Measurements from ENCODE around the gene MBD3L4. TPM values are rescaled to one million over a fixed set of nuclear protein-coding genes. Genes with fewer than 3 reads are reported as not detected.
"Not testable (repeated sequence)": the region's sequence is repeated elsewhere in the genome, so short reads cannot be mapped to it uniquely, and the experiment has no call there.

The MBD3L4 gene
- total RNA-seq, 3 donors from 2014 or later: not detected

GRCh38 chr19:7072541-7072940 lies 32.6 kb upstream of the MBD3L4 start:
- DNase-seq: no peak
- intact Hi-C loops (cut with DNase I, micrococcal nuclease): no loop called here
- Histone ChIP-seq H3K9me3 (peaks cover 20% of the 10 kb centered on the region), H3K4me3 (no peak overlapping the region), H3K36me3 (ENCODE audit: low read depth) (peaks cover 23% of the 10 kb centered on the region), H3K4me1 (ENCODE audit: low read depth) (peaks cover 5% of the 10 kb centered on the region)
- ATAC-seq: no peak
- TF ChIP-seq, protein P1, sequence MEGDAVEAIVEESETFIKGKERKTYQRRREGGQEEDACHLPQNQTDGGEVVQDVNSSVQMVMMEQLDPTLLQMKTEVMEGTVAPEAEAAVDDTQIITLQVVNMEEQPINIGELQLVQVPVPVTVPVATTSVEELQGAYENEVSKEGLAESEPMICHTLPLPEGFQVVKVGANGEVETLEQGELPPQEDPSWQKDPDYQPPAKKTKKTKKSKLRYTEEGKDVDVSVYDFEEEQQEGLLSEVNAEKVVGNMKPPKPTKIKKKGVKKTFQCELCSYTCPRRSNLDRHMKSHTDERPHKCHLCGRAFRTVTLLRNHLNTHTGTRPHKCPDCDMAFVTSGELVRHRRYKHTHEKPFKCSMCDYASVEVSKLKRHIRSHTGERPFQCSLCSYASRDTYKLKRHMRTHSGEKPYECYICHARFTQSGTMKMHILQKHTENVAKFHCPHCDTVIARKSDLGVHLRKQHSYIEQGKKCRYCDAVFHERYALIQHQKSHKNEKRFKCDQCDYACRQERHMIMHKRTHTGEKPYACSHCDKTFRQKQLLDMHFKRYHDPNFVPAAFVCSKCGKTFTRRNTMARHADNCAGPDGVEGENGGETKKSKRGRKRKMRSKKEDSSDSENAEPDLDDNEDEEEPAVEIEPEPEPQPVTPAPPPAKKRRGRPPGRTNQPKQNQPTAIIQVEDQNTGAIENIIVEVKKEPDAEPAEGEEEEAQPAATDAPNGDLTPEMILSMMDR (IDR thresholded peaks at IDR 0.05): no peak

- TF ChIP-seq, protein P1 (IDR thresholded peaks at IDR 0.05): no peak
- no peak for DNase-seq
- Histone ChIP-seq H3K4me1 (ENCODE audit: low read depth) (peaks cover 5% of the 10 kb centered on the region), H3K9me3 (no peaks in the 10 kb centered on the region), H3K36me3 (ENCODE audit: low read depth) (peaks cover 6% of the 10 kb centered on the region), H3K4me3 (peak overlapping the region; percentile 93)
- intact Hi-C loops (cut with DNase I, micrococcal nuclease): no loop called here
- peak; percentile 20 for ATAC-seq
Observed at GRCh38 chr19:7069904-7070226, 29.9 kb upstream of the MBD3L4 start.

DNA sequence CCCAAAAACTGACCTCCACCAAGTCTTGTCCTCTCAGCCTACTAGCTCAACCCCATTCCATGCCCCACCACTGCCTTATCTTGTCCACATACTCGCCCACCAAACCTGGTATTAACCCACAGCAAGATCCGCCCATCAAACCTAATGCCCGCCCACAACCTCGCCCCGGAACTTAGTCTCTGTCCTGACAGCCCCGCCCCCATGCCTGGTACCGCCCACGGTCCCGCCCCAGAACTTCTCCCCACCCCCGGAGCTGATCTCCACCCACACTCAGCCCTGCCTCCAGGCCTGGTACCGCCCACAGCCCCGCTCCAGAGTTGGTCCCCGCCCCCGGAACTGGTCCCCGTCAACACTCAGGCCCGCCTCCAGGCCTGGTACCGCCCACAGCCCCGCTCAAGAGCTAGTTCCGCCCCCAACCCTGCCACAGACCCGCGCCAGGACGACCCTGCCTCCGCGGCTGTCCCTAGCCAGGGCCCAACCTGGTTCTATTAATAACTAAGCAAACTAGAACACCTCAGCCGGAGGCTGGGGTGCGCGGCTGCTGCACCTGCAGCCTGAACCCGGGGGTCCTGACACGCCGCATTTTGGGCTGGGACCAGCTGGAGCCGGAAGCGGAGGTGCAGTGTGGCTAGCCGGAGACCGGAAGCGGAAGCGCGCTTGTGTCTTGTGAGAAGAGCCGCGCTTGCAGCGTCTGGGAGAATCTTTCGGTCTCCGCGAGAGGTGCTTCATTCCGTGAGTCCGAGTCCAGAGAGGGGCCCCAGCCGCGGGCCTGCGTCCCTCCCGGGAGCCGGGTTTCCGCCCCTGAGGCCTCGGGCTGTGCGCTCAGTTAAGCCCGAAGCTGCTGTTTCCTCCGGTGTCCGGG lies 29.3 kb upstream of the MBD3L4 start, which contains the start of gene ZNF557:
TSS of gene ZNF557 (plus strand) at position 662 of the 862 bp plus-strand sequence. CDS start 5,372 bp downstream, outside the sequence.
- Histone ChIP-seq H3K9me3 (no peaks in the 10 kb centered on the region), H3K4me3 (peak within 1 kb of the TSS; percentile 93), H3K4me1 (ENCODE audit: low read depth) (peaks cover 5% of the 10 kb centered on the region), H3K36me3 (ENCODE audit: low read depth) (peaks cover 5% of the 10 kb centered on the region)
- DNase-seq (peak; percentile 99 to 100 (median 99)), ATAC-seq (peak; percentile 99)
- TF ChIP-seq, protein P1 (IDR thresholded peaks at IDR 0.05): no peak
- intact Hi-C loops (cut with DNase I, micrococcal nuclease): no loop called here

DNA sequence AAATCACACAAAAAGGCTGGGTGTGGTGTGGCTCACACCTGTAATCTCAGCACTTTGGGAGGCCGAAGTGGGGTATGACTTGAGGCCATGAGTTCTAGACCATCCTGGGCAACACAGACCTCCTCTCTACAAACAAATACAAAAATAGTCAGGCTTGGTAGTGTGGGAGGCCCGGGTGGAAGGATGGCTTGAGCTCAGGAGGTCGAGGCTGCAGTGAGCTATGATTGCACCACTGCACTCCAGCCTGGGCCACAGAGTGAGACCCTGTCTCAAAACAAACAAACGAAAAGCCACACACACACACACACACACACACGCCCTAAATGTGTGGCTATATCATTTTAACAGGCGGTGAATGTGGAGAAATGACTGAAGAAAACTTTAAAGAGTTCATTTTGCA lies 28.6 kb upstream of the MBD3L4 start:
- ATAC-seq: no peak
- H3K36me3 ChIP-seq (ENCODE audit: low read depth): peaks cover 5% of the 10 kb centered on the region
- TF ChIP-seq, protein P1 (IDR thresholded peaks at IDR 0.05): no peak
- intact Hi-C loops (cut with DNase I, micrococcal nuclease): no loop called here
- H3K9me3 ChIP-seq: no peaks in the 10 kb centered on the region
- peak in 2 of 3 donors; percentile 6 to 34 for DNase-seq
- H3K4me3 ChIP-seq: no peak overlapping the region
- peaks cover 5% of the 10 kb centered on the region for H3K4me1 ChIP-seq (ENCODE audit: low read depth)

DNA sequence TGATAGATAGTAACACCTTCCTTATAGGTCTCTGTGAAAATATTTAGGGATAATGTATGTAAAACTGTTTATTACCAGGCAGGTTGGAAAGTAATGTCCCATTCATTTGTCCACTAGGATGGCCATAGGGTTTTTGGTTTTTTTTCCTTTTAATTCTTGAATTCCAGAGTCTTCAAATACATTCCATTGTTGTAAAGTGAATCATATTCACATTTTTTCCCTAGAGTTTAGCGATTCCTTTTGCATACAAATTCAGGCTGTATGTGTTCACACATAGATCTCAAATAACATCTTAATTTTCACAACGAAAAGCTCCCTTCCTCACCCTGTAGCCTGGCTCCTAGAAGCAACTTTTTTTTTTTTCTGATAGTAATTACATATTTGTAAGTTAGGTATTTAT lies 27.7 kb upstream of the MBD3L4 start:
- peaks cover 2% of the 10 kb centered on the region for H3K36me3 ChIP-seq (ENCODE audit: low read depth)
- peaks cover 5% of the 10 kb centered on the region for H3K4me1 ChIP-seq (ENCODE audit: low read depth)
- TF ChIP-seq, protein P1 (IDR thresholded peaks at IDR 0.05): no peak
- ATAC-seq: no peak
- intact Hi-C loops (cut with DNase I, micrococcal nuclease): no loop called here
- H3K4me3 ChIP-seq: no peak overlapping the region
- no peaks in the 10 kb centered on the region for H3K9me3 ChIP-seq
- DNase-seq: no peak

DNA sequence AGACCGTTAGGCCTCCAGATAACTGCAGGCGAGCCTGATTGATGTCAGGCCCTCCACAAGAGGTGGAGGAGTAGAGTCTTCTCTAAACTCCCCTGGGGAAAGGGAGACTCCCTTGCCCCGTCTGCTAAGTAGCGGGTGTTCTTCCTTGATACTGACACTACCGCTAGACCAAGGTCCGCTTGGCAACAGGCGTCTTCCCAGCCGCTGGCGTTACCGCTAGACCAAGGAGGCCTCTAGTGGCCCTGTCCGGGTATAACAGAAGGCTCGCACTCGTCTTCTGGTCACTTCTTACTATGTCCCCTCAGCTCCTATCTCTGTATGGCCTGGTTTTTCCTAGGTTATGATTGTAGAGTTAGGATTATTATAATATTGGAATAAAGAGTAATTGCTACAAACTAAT lies 27.1 kb upstream of the MBD3L4 start:
- peak in 2 of 3 donors; percentile 37 to 41 for DNase-seq
- intact Hi-C loops (cut with DNase I, micrococcal nuclease); ATAC-seq: not testable (repeated sequence)

More for the DNA sequence above, 27.1 kb upstream of the MBD3L4 start:
- H3K4me1 ChIP-seq (ENCODE audit: low read depth); H3K9me3 ChIP-seq; H3K36me3 ChIP-seq (ENCODE audit: low read depth); H3K4me3 ChIP-seq: not testable (repeated sequence)

All from mucosa of descending colon (tissue), 3 donors.